Immature natural killer cell (primary cell): ENCODE results near the gene ITPKC. TPM values are rescaled to one million over a fixed set of nuclear protein-coding genes. Genes with fewer than 3 reads are reported as not detected.
A peak's percentile ranks its signal among the peaks of the same experiment; 100 is the strongest.
"Not testable (repeated sequence)": the region's sequence is repeated elsewhere in the genome, so short reads cannot be mapped to it uniquely, and the experiment has no call there.

ENCODE experiments used
- DNase-seq, 3 donors: peaks; one replicate each; pipeline ENCODE4 v3.0.0; 2022; ENCODE audit warnings: mixed read lengths in 1 of 3
- H3K27ac Mint-ChIP-seq, 6 donors: one replicate each; pipeline ENCODE4 v1.8.0; 2020; ENCODE audit warnings: mixed read lengths in 6 of 6, mild to moderate bottlenecking in 5 of 6, inconsistent platforms in 4 of 6, moderate library complexity in 3 of 6
- H3K27me3 Mint-ChIP-seq, 3 donors: one replicate each; pipeline ENCODE4 v1.8.0; 2020 to 2021; ENCODE audit warnings: low read depth in 3 of 3, mild to moderate bottlenecking in 3 of 3, mixed read lengths in 3 of 3, moderate library complexity in 3 of 3, inconsistent platforms in 1 of 3
- H3K36me3 Mint-ChIP-seq, 3 donors: one replicate each; pipeline ENCODE4 v1.8.0; 2020; ENCODE audit warnings: mixed read lengths in 3 of 3, inconsistent platforms in 2 of 3, mild to moderate bottlenecking in 2 of 3
- H3K4me1 Mint-ChIP-seq, 2 donors: one replicate each; pipeline ENCODE4 v1.8.0; 2020; ENCODE audit warnings: inconsistent platforms in 2 of 2, mild to moderate bottlenecking in 2 of 2, mixed read lengths in 2 of 2, moderate library complexity in 1 of 2
- H3K4me3 Mint-ChIP-seq, 5 donors: one replicate each; pipeline ENCODE4 v1.8.0; 2020; ENCODE audit warnings: mild to moderate bottlenecking in 5 of 5, mixed read lengths in 5 of 5, inconsistent platforms in 3 of 5, moderate library complexity in 3 of 5
- H3K9me3 Mint-ChIP-seq, 6 donors: one replicate each; pipeline ENCODE4 v1.8.0; 2020; ENCODE audit warnings: mild to moderate bottlenecking in 6 of 6, mixed read lengths in 6 of 6, inconsistent platforms in 4 of 6, moderate library complexity in 3 of 6
- polyA plus RNA-seq, 3 donors: library from polyadenylated mRNA; unstranded; fragments of 300-500 nt; fragmentation: Illumina TruSeq; gene quantifications; one replicate each; pipeline ENCODE4 v1.2.3, GENCODE V29; 2021

The ITPKC gene
- polyA plus RNA-seq, 3 donors from 2014 or later, result 3.8 to 8.1 (median 4.5) TPM

GRCh38 chr19:40762754-40763470 is 46.0 kb downstream of the ITPKC start:
- H3K36me3 Mint-ChIP-seq, result peaks cover 38 to 62% (median 40%) of the 10 kb centered on the region in 3 donors
- H3K27me3 Mint-ChIP-seq, result no peaks in the 10 kb centered on the region
- peak overlapping the region in 5 of 6 donors; percentile 29 to 71 (median 49) for H3K27ac Mint-ChIP-seq

GRCh38 chr19:40763526-40763925 is 46.6 kb downstream of the ITPKC start:
- Mint-ChIP-seq H3K27me3 (peaks cover 0 to under 1% (median 0%) of the 10 kb centered on the region in 3 donors), H3K9me3 (no peaks in the 10 kb centered on the region), H3K27ac (peak overlapping the region in 1 of 6 donors; percentile 62), H3K4me3 (no peak overlapping the region), H3K4me1 (peaks cover 4 to 21% of the 10 kb centered on the region in 2 donors), H3K36me3 (peaks cover 32 to 57% (median 37%) of the 10 kb centered on the region in 3 donors)
- DNase-seq, result no peak

More at GRCh38 chr19:40762754-40763470, 46.0 kb downstream of the ITPKC start:
- H3K4me3 Mint-ChIP-seq, result no peak overlapping the region
- H3K9me3 Mint-ChIP-seq, result no peaks in the 10 kb centered on the region
- DNase-seq, result no peak
- H3K4me1 Mint-ChIP-seq, result peaks cover 4 to 26% of the 10 kb centered on the region in 2 donors

DNA sequence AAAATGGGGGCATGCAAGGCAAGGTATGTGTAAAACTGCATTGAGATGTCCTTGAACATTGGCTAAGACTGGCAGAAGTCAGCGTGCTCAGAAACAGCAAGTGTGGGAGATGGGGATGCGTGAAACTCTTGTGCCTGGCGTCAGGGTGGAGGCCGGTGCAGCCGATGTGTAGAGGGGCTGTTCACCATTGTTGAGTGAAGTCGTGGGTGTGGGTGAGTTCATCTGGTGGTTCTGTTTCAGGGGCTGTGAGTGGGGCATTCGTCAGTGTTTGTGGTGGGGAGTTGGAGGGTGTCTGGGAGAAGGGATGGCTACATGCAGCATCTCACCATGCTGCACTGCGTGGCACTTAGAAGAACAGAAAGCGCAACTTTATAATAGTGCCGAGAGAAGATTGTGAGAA is 47.1 kb downstream of the ITPKC start:
- DNase-seq, result no peak
- H3K36me3 Mint-ChIP-seq, result peaks cover 32 to 57% (median 36%) of the 10 kb centered on the region in 3 donors
- no peak overlapping the region for H3K4me3 Mint-ChIP-seq
- peak overlapping the region in 3 of 6 donors; percentile 1 to 22 (median 18) for H3K27ac Mint-ChIP-seq
- no peaks in the 10 kb centered on the region for H3K9me3 Mint-ChIP-seq
- peaks cover 6 to 20% of the 10 kb centered on the region in 2 donors for H3K4me1 Mint-ChIP-seq
- peaks cover 0 to 2% (median 0%) of the 10 kb centered on the region in 3 donors for H3K27me3 Mint-ChIP-seq

GRCh38 chr19:40766385-40766784 is 49.5 kb downstream of the ITPKC start:
- not testable (repeated sequence) for H3K9me3 Mint-ChIP-seq, DNase-seq, H3K27ac Mint-ChIP-seq, H3K4me3 Mint-ChIP-seq, H3K27me3 Mint-ChIP-seq
- Mint-ChIP-seq H3K36me3 (peaks cover 28 to 43% (median 31%) of the 10 kb centered on the region in 3 donors), H3K4me1 (peaks cover 13 to 28% of the 10 kb centered on the region in 2 donors)

GRCh38 chr19:40768869-40769268 is 52.0 kb downstream of the ITPKC start:
- Mint-ChIP-seq H3K4me3 (no peak overlapping the region), H3K9me3 (no peaks in the 10 kb centered on the region), H3K36me3 (peaks cover 11 to 24% (median 21%) of the 10 kb centered on the region in 3 donors), H3K27ac (peak overlapping the region in 3 of 6 donors; percentile 28 to 65 (median 37)), H3K4me1 (peaks cover 13 to 26% of the 10 kb centered on the region in 2 donors), H3K27me3 (peaks cover 0 to 8% (median 2%) of the 10 kb centered on the region in 3 donors)
- DNase-seq, result no peak

- H3K27me3 Mint-ChIP-seq, H3K36me3 Mint-ChIP-seq, H3K4me3 Mint-ChIP-seq, H3K9me3 Mint-ChIP-seq: not testable (repeated sequence)
- Mint-ChIP-seq H3K27ac (peak overlapping the region in 4 of 6 donors; percentile 36 to 62 (median 48)), H3K4me1 (peaks cover 12 to 13% of the 10 kb centered on the region in 2 donors)
- peak in 2 of 3 donors; percentile 19 to 38 for DNase-seq
These were observed 54.4 kb downstream of the ITPKC start for GRCh38 chr19:40771101-40771862.

DNA sequence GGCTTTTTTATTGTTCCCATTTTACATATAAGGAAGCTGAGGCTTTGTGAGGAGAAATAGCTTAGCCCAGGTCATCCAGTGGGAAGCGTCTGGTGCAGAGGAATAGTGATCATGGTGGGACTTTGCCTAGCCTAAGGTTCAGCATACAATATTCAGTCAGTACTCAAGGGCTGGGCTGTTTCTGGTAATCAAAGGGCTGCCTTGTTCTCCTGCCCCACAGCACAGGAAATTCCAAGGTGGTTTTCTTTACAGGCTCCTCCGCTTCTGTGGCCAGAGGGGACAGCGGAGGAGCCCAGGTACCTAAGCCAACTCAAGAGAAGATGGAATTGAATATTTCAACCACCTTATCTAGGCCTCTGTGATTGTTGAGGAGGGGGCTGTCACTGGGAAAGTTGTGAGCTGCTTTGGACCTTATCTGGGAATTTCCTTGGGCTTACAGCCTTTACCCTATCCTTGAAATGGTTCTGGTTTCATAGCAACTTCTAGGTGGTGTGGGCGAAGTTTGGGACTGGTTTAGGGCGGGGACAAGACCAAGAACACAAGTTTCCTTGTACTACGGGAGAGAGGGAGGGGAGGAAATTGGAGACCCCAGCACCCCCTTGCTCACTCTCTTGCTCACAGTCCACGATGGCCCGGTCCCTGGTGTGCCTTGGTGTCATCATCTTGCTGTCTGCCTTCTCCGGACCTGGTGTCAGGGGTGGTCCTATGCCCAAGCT is 58.2 kb downstream of the ITPKC start, which contains the start of gene MIA:
MIA (plus strand) TSS at position 606 of the 716 bp plus-strand sequence; CDS start at position 628, 22 bp downstream.
- Mint-ChIP-seq H3K36me3 (peaks cover 0 to 7% (median 4%) of the 10 kb centered on the region in 3 donors), H3K27me3 (peaks cover 13 to 26% (median 15%) of the 10 kb centered on the region in 3 donors), H3K4me3 (peak within 1 kb of the TSS in 3 of 5 donors; percentile 26 to 70 (median 40)), H3K9me3 (no peaks in the 10 kb centered on the region), H3K4me1 (peaks cover 32 to 44% of the 10 kb centered on the region in 2 donors), H3K27ac (peak within 1 kb of the TSS; percentile 39 to 97 (median 66))
- no peak for DNase-seq

- no peak for DNase-seq
- Mint-ChIP-seq H3K27ac (peak overlapping the region in 2 of 6 donors; percentile 57 to 83), H3K36me3 (peaks cover 0 to 9% (median 7%) of the 10 kb centered on the region in 3 donors), H3K4me3 (peak overlapping the region in 1 of 5 donors; percentile 26), H3K9me3 (no peaks in the 10 kb centered on the region), H3K4me1 (peaks cover 37 to 50% of the 10 kb centered on the region in 2 donors), H3K27me3 (peaks cover 13 to 26% (median 15%) of the 10 kb centered on the region in 3 donors)
These were observed 58.7 kb downstream of the ITPKC start for GRCh38 chr19:40775632-40776022.

GRCh38 chr19:40776364-40776763 is 59.5 kb downstream of the ITPKC start:
- Mint-ChIP-seq H3K27ac (peak overlapping the region in 5 of 6 donors; percentile 81 to 99 (median 97)), H3K4me1 (peaks cover 33 to 46% of the 10 kb centered on the region in 2 donors), H3K9me3 (no peaks in the 10 kb centered on the region), H3K27me3 (peaks cover 13 to 21% (median 15%) of the 10 kb centered on the region in 3 donors), H3K4me3 (peak overlapping the region in 3 of 5 donors; percentile 90 to 98 (median 90)), H3K36me3 (peaks cover 0 to 5% (median 4%) of the 10 kb centered on the region in 3 donors)
- DNase-seq, result no peak

DNA sequence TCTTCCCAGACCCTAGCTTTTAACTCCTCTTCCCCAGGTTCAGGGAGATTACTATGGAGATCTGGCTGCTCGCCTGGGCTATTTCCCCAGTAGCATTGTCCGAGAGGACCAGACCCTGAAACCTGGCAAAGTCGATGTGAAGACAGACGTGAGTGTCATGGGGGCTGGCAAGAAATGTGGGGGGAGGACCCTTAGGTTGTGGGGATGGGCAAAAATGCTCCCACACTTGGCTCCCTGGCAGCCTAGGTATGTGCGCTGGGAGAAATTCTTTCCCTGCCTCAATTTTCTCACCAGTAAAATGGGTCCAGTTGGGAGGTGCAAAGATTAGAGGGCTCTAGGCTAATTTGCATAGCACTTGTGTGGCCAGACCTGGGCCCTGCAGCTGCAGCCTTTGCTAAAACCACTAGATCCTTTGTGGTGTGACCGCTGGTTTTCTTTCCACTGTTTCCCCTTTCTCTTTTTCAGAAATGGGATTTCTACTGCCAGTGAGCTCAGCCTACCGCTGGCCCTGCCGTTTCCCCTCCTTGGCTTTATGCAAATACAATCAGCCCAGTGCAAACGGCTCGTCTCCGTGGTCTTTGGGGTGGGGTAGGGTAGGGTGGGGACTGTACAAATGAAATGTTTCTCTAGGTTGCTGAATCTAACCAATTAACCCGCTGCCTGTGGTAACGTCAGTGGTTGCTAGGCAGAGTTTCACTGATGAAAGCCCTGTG is 60.2 kb downstream of the ITPKC start:
- Mint-ChIP-seq H3K27ac (peak overlapping the region; percentile 96 to 100 (median 97)), H3K9me3 (no peaks in the 10 kb centered on the region), H3K36me3 (peaks cover 0 to 9% (median 7%) of the 10 kb centered on the region in 3 donors), H3K4me1 (peaks cover 34 to 46% of the 10 kb centered on the region in 2 donors), H3K4me3 (peak overlapping the region; percentile 90 to 98 (median 92)), H3K27me3 (peaks cover 15 to 19% (median 15%) of the 10 kb centered on the region in 3 donors)
- peak; percentile 89 to 91 (median 91) for DNase-seq

- peaks cover 36 to 46% of the 10 kb centered on the region in 2 donors for H3K4me1 Mint-ChIP-seq
- no peak for DNase-seq
- peak overlapping the region; percentile 96 to 100 (median 97) for H3K27ac Mint-ChIP-seq
- peak overlapping the region; percentile 90 to 98 (median 92) for H3K4me3 Mint-ChIP-seq
- H3K27me3 Mint-ChIP-seq, result peaks cover 15 to 19% (median 17%) of the 10 kb centered on the region in 3 donors
- H3K36me3 Mint-ChIP-seq, result peaks cover 0 to 13% (median 9%) of the 10 kb centered on the region in 3 donors
- H3K9me3 Mint-ChIP-seq, result no peaks in the 10 kb centered on the region
These were observed 60.7 kb downstream of the ITPKC start for GRCh38 chr19:40777645-40777936.

GRCh38 chr19:40777937-40778705 is 61.2 kb downstream of the ITPKC start, which contains the start of gene RAB4B:
RAB4B (plus strand) TSS chr19:40778247; CDS start chr19:40778376, 129 bp downstream.
- peak within 1 kb of the TSS; percentile 96 to 100 (median 97) for H3K27ac Mint-ChIP-seq
- peak; percentile 100 for DNase-seq
- H3K27me3 Mint-ChIP-seq, result peaks cover 15 to 19% (median 17%) of the 10 kb centered on the region in 3 donors
- peak within 1 kb of the TSS; percentile 90 to 98 (median 92) for H3K4me3 Mint-ChIP-seq
- peaks cover 0 to 13% (median 9%) of the 10 kb centered on the region in 3 donors for H3K36me3 Mint-ChIP-seq
- no peaks in the 10 kb centered on the region for H3K9me3 Mint-ChIP-seq
- H3K4me1 Mint-ChIP-seq, result peaks cover 36 to 46% of the 10 kb centered on the region in 2 donors
